GM19397 (cell line): ENCODE measurements around the gene THTPA.
"Not testable (repeated sequence)": the region's sequence is repeated elsewhere in the genome, so short reads cannot be mapped to it uniquely, and the experiment has no call there.

ENCODE experiments used
- ATAC-seq: cut with Tn5 transposase; IDR thresholded peaks from one replicate; pipeline ENCODE4 v1.9.1; 2021; ENCODE audit warnings: mild to moderate bottlenecking, moderate library complexity; ENCODE audit not compliant: unreplicated experiment

THTPA gene

GRCh38 chr14:23580152-23580926 is 24.3 kb downstream of the THTPA start:
- ATAC-seq, result no peak

DNA sequence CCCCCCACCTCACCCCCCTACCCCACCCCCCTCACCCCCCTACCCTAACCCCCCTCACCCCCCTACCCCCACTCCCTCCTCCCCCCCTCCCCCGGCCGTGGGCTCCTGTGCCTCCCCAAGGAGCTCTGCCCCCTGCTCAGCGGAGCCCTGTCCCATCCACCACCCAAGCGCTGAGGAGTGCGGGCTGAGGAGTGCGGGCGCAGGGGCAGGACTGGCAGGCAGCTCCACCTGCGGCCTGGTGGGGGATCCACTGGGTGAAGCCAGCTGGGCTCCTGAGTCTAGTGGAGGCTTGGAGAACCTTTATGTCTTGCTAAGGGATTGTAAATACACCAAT is 24.8 kb downstream of the THTPA start:
- no peak for ATAC-seq

GRCh38 chr14:23582906-23583760 is 27.1 kb downstream of the THTPA start:
- no peak for ATAC-seq

DNA sequence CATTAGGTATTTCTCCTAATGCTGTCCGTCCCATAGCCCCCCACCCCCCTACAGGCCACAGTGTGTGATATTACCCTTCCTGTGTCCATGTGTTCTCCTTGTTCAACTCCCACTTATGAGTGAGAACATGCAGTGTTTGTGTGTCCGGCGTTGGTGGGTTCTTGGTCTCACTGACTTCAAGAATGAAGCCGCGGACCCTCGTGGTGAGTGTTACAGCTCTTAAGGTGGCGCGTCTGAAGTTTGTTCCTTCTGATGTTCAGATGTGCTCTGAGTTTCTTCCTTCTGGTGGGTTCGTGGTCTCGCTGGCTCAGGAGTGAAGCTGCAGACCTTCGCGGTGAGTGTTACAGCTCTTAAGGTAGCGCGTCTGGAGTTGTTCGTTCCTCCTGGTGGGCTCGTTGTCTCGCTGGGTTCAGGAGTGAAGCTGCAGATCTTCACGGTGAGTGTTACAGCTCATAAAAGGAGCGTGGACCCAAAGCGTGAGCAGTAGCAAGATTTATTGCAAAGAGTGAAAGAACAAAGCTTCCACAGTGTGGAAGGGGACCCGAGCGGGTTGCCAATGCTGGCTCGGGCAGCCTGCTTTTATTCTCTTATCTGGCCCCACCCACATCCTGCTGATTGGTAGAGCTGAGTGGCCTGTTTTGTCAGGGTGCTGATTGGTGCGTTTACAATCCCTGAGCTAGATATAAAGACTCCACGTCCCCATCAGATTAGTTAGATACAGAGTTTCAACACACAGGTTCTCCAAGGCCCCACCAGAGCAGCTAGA is 27.9 kb downstream of the THTPA start:
- not testable (repeated sequence) for ATAC-seq

DNA sequence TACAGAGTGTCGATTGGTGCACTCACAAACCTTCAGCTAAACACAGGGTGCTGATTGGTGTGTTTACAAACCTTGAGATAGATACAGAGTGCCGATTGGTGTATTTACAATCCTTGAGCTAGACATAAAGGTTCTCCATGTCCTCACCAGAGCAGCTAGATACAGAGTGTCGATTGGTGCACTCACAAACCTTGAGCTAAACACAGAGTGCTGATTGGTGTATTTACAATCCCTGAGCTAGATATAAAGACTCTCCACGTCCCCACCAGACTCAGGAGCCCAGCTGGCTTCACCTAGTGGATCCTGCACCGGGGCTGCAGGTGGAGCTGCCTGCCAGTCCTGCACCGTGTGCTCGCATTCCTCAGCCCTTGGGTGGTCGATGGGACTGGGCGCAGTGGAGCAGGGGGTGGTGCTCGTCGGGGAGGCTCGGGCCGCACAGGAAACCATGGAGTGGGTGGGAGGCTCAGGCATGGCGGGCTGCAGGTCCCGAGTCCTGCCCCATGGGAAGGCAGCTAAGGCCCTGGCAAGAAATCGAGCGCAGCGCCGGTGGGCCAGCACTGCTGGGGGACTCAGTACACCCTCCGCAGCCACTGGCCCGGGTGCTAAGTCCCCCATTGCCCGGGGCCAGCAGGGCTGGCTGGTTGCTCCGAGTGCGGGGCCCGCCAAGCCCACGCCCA is 28.6 kb downstream of the THTPA start:
- ATAC-seq, result not testable (repeated sequence)

GRCh38 chr14:23588884-23589598 is 33.0 kb downstream of the THTPA start:
- ATAC-seq, result peak; percentile 98

- ATAC-seq, result no peak
Measured at GRCh38 chr14:23589606-23590005, 33.5 kb downstream of the THTPA start.

- no peak for ATAC-seq
Measured at GRCh38 chr14:23590198-23590597, 34.1 kb downstream of the THTPA start.

- not testable (repeated sequence) for ATAC-seq
Measured at GRCh38 chr14:23594191-23594590, 38.1 kb downstream of the THTPA start.

- no peak for ATAC-seq
Measured at GRCh38 chr14:23600322-23600707, 44.2 kb downstream of the THTPA start.

- no peak for ATAC-seq
Measured at GRCh38 chr14:23600806-23601205, 44.7 kb downstream of the THTPA start.

GRCh38 chr14:23601424-23601823 is 45.4 kb downstream of the THTPA start:
- no peak for ATAC-seq

- ATAC-seq, result no peak
Measured at GRCh38 chr14:23601845-23602180, 45.7 kb downstream of the THTPA start.

DNA sequence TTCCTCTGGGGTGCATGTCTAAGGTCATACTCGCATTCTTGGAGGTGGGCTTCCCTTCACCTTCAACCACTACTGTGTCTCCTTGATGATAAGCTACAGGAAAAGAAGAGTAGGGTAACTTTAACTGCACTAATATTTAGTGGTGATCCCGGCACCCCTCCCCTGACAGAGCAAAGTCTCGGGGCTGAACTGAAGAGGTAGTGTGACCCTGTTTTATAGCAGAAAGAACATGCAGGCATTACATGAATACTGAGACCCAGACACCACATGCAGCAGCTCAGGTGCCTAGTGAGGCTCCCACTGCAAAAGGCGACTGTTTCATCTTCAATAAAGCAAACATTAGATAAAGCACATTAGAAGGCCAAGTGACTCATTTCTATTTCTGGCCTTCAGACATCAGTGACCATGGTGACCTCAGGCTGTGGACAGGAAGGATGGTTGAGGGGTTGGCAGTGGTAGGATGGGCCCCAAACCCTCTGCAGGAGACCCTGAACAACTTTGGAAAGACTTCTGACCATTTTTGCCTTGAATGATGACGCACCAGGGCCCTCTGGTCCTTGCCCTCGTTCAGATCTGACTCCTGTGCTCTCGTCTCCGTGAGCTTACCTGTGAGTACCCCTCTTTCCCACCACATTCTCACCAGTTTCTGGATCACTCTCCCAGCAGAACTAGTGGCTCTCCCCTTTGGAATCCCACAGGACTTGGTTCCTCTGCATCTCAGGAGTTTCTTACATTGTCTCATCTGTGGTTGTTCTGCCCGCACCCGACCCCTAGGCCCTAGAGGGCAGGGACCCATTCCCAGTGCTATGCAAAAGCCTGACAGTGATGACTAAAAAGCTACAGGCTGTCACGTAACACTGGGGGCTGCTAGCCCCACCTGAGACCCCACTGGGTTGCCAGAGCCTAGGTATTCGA is 46.4 kb downstream of the THTPA start:
- ATAC-seq, result no peak

DNA sequence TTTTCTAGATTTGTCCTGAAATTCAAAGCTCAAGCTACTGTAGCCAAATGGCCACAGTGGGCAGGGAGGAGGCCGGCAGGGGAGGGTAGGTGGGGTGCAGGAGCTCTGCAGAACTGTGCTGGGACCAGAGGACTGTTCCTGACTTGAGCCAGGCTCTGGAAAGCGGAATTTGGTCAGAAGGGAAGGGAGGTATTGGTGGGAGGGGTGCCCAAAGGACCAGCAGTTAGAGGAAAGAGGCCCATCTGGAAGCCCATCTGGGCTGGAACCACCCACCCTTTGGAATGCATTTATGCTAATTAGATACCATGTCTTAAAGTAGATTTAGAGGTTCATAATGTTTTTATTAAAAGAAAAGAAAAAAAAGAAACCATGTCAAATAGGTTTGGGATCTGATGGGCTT is 47.0 kb downstream of the THTPA start:
- ATAC-seq, result no peak

DNA sequence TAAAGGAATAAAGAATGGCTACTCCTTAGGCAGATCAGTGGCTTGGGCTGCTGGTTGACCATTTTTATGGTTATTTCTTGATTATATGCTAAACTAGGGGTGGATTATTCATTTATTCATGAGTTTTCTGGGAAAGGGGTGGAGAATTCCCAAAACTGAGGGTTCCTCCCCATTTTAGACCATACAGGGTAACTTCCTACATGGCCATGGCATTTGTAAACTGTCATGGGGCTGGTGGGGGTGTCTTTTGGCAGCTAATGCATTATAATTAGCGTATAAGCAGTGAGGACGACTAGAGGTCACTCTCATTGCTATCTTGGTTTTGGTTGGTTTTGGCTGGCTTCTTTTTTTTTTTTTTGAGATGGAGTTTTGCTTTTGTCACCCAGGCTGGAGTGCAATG is 48.1 kb downstream of the THTPA start:
- no peak for ATAC-seq

DNA sequence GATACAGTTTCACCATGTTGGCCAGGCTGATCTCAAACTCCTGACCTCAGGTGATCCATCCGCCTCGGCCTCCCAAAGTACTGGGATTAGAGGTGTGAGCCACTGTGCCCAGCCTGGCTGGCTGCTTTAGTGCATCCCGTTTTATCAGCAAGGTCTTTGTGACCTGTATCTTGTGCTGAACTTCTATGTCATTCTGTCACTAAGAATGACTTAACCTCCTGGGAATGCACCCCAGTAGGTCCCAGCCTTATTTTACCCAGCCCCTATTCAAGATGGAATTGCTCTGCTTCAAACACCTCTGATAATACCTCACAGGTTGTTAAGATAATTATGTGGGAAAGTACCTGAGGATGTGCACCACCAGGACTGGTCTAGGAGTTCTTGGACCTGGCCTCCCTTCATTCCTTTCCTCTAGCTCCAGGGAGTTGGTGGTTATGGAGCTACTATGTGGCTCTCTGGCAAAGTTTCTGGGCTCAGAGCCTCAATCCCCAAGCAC is 48.7 kb downstream of the THTPA start:
- ATAC-seq, result no peak

GRCh38 chr14:23605931-23606585 is 50.0 kb downstream of the THTPA start:
- ATAC-seq, result peak; percentile 67

DNA sequence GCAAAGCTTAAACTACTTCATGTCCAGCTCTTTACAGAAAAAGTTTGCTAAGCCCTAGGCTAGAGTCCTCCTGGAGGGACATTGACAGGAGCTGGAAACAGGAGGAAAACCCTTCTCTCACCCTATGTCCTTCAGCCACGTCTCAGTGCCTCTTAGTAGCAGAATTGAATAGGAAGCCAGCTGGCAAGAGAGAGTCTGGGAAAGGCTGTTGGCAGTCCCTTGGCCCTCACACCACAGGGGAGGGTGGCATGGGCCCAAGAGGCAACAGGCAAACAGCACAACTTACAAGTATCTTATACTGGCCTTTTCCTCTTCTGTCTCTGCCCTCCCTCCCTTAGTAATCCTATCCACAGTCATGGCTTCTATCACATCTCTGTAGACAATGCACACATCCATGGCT is 52.4 kb downstream of the THTPA start:
- no peak for ATAC-seq
